Measurements from ENCODE around the gene CDCA3.
"Not testable (repeated sequence)": the region's sequence is repeated elsewhere in the genome, so short reads cannot be mapped to it uniquely, and the experiment has no call there.

CDCA3 gene

GRCh38 chr12:6873094-6874014 lies 22.3 kb upstream of the CDCA3 start, which contains the start of gene SPSB2:
Gene SPSB2 (minus strand): TSS chr12:6873303. CDS start chr12:6872901, 402 bp downstream.
- FAIRE-seq (peak; percentile 87), DNase-seq (ENCODE audit: extremely low spot score, insufficient read length, low read depth) (peak; percentile 92)

DNA sequence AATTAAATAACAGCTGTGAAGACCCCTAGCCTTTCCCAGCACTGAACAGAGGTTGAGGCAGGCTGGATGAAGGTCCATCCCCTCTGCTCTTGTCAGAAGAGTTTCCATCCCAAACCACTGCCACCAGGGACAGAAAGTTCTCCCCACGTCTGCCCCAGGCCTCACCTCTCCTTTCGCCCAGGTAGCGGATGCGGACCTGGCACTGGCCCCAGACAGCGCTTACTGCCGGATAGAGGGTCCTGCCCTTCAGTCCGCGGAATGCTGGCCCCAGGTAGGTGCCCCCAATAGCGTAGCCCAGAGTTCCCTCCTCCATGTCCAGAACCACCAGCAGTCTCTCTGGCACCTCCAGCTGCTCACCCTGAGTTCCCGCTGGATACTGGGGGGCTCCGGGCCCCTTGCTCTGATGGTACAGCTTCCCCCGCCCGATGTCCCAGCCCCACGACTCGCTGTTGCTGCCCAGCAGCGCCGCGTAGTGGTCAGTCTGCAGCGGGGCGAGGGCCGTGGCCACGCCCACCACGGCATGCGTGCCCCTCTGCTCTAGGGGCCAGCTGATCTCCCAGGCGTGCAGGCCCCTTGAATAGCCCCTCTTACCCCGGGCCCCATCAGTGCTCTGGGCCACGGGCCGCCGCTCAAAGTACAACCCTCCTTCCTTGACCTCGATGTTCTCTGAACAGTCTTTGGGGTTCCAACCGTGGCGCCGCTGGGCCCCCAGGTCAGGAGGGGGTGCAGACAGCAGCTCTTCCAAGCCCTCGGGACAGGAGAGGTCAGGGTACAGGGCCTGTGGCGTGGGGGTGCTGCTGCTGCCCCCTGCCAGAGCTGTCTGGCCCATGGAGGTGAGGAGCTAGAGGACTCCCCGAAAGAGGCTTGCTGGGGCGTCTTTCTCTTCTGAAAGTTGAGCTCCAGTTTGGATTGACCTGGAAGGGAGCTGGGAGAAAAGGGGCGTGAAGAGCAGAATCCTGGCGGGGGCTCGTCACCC lies 21.3 kb upstream of the CDCA3 start:
- DNase-seq (ENCODE audit: extremely low spot score, insufficient read length, low read depth) (no peak), FAIRE-seq (peak; percentile 62)

GRCh38 chr12:6871052-6871957 lies 20.2 kb upstream of the CDCA3 start:
- DNase-seq (ENCODE audit: extremely low spot score, insufficient read length, low read depth) (no peak), FAIRE-seq (no peak)

GRCh38 chr12:6870304-6870703 lies 19.2 kb upstream of the CDCA3 start:
- FAIRE-seq; DNase-seq (ENCODE audit: extremely low spot score, insufficient read length, low read depth): not testable (repeated sequence)

- peak; percentile 90 for FAIRE-seq
- DNase-seq (ENCODE audit: extremely low spot score, insufficient read length, low read depth) = no peak
These were observed 18.2 kb upstream of the CDCA3 start for GRCh38 chr12:6869049-6870021.

DNA sequence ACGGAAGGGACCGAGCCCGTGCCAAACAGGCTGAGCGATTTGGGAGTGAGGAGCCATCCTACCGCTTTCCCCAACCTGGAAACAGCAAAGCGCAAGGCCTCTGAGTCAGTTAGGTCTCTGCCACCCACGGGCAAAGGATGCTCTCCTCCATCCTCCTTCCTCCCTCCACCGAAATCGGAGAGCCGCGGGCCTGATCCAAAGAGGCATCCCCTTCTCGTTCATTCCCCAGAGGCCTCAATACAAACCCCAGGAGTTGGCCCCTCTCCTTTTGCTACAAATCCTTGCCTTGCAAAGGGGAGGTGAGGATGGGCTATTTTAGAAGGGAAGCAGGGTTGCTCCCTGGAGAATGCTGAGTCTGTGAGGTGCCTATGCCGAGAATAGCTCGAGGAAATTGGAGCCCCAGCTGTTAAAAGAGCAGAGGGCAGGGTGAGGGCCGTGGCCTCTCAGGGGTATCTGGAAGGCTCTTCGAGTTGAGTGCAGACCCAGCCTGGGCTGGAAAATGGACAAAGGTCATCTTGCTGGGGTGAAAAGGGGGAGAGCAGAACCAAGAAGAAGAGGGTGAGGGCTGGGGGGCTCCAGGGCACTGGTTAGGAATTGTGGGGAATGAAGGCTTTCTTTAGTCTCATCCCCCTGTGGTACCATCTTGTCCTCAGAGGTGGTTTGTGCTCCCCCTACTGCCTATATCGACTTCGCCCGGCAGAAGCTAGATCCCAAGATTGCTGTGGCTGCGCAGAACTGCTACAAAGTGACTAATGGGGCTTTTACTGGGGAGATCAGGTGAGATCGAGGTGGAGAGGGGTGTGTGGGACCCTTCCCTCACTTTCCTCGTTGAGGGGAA lies 17.3 kb upstream of the CDCA3 start:
- no peak for FAIRE-seq
- no peak for DNase-seq (ENCODE audit: extremely low spot score, insufficient read length, low read depth)

- DNase-seq (ENCODE audit: extremely low spot score, insufficient read length, low read depth) = peak; percentile 84
- FAIRE-seq = peak; percentile 89
These were observed 16.5 kb upstream of the CDCA3 start, which contains the start of gene TPI1 for GRCh38 chr12:6867413-6868210. Gene TPI1 (plus strand): TSS chr12:6867531. CDS start chr12:6867567, 36 bp downstream.

- DNase-seq (ENCODE audit: extremely low spot score, insufficient read length, low read depth) (no peak), FAIRE-seq (no peak)
These were observed 15.9 kb upstream of the CDCA3 start for GRCh38 chr12:6866920-6867412.

DNA sequence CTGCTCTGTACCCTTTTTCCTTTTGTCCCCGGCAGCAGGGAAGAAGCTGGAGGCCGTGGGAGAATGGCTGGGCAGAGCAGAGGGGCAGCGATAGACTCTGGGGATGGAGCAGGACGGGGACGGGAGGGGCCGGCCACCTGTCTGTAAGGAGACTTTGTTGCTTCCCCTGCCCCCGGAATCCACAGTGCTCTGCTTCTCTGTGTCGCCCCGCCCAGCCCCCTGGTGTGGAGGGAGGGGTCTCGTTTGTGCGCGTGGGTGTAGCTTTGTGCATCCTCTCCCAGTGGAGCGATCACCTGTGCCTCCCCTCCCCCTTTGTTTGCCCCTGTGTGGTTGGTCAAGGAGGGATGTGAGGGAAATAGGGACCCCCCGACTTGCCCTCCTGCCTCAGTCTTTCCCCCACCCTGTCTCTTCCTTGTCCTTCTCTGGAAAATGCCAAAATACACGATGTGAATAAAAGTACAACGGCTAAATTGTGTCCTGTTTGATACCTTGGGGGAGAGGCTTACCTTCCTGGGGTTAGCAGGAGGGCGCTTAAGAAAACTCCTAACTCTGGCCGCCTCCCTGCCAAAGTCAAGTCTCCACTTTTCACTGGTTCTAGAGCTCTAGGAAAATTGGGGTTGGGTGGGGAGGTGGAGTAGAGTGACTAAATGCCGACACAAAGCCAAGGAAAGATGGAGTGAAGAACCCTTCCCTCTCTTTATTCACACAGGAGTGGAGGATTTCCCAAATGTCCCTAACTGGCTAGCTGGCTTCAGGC lies 15.3 kb upstream of the CDCA3 start:
- FAIRE-seq = no peak

DNA sequence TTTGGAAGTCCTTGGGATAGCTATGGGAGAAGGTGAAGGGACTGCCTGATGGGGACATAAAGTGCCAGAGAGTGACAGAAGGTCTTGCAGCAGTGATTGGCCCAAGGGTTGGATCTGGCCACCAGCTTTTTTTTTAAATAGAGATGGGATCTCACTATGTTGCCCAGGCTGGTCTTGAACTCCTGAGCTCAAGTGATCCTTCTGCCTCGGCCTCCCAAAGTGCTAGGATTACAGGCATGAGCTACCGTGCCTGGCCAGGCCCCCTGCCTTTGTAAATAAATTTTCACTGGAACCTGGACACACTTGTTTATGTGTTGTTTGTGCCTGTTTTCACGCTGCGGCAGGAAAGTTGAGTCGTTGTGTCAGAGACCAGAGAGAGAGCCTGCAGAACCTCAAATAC lies 14.2 kb upstream of the CDCA3 start:
- not testable (repeated sequence) for FAIRE-seq; DNase-seq (ENCODE audit: extremely low spot score, insufficient read length, low read depth)

More for the DNA sequence above, 15.3 kb upstream of the CDCA3 start:
- DNase-seq (ENCODE audit: extremely low spot score, insufficient read length, low read depth) = no peak

DNA sequence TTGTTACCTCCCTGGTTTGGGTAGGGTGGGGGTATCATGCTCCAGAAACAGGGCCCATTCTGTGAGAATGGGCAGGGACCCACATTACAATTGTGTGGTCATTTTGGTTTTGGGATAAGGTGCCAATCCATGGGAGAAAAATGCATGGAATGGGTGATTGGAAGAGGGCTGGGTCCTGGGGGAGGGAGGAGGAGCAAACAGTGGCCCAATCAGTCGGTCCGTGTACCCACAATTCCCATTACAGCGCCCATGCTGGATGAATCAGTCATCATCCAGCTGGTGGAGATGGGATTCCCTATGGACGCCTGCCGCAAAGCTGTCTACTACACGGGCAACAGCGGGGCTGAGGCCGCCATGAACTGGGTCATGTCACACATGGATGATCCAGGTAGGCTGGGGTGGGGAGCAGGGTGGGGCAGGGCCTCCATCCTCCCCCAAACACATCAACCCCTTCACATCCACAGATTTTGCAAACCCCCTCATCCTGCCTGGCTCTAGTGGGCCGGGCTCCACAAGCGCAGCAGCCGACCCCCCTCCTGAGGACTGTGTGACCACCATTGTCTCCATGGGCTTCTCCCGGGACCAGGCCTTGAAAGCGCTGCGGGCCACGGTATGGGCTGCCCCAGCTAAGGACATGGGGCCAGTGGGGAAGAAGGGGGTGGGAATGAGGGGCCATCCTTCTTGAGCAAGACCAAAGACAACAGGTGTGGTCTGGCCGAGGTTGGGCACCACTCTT lies 12.7 kb upstream of the CDCA3 start:
- FAIRE-seq (no peak), DNase-seq (ENCODE audit: extremely low spot score, insufficient read length, low read depth) (no peak)

DNA sequence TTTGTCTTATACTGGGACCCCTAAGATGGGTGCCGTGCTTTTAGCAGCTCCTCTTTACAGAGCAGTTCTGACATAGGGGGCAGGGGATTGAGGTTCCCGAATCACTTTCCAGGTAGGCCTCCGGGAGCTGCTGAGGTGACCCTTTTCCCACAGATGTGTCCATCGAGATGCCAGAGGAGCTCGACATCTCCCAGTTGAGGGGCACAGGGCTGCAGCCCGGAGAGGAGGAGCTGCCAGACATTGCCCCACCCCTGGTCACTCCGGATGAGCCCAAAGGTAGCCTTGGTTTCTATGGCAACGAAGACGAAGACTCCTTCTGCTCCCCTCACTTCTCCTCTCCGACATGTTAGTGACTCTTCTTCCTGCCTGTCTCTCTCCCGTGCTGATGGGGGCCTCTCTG lies 11.9 kb upstream of the CDCA3 start:
- no peak for DNase-seq (ENCODE audit: extremely low spot score, insufficient read length, low read depth)
- FAIRE-seq = no peak

GRCh38 chr12:6861391-6861790 lies 10.3 kb upstream of the CDCA3 start:
- DNase-seq (ENCODE audit: extremely low spot score, insufficient read length, low read depth) (no peak), FAIRE-seq (no peak)

DNA sequence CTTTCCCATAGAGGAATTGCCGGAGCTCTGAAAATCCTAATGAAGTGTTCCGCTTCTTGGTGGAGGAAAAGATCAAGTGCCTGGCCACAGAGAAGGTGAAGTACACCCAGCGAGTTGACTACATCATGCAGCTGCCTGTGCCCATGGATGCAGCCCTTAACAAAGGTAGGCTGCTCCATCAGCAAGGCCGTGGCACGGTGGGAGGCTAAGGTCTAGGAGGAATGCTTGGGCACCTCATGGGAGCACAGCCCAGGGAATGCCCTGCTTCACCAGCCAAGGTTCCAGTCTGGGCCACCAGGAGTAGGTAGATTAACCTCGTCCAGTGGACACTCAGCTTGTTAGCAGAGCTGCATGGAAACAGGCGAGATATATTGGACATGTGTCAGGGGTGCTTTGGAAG lies 9.9 kb upstream of the CDCA3 start:
- no peak for FAIRE-seq
- no peak for DNase-seq (ENCODE audit: extremely low spot score, insufficient read length, low read depth)

DNA sequence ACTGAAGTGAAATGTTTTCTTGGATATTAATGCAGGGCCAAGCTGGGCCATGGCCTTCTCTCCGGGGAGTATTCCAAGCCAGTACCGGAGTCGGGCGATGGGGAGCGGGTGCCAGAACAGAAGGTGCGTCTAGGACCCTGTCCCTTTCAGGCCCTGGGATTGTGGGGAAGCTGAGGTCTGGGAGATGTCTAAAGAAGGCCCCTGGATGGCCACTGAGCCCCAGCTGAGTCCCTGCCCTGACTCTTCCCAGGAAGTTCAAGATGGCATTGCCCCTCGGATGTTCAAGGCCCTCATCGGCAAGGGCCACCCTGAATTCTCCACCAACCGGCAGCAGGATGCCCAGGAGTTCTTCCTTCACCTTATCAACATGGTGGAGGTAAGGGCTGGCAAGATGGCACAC lies 9.0 kb upstream of the CDCA3 start:
- FAIRE-seq = no peak
- DNase-seq (ENCODE audit: extremely low spot score, insufficient read length, low read depth) = no peak

Data from GM18507 (cell line).